ENCODE measurements around the gene IQCB1. TPM values are rescaled to one million over a fixed set of nuclear protein-coding genes. Genes with fewer than 3 reads are reported as not detected.

IQCB1 gene
- total and polyA plus RNA-seq, 2 experiments from 2014 or later, result 28.8 to 39.0 TPM

DNA sequence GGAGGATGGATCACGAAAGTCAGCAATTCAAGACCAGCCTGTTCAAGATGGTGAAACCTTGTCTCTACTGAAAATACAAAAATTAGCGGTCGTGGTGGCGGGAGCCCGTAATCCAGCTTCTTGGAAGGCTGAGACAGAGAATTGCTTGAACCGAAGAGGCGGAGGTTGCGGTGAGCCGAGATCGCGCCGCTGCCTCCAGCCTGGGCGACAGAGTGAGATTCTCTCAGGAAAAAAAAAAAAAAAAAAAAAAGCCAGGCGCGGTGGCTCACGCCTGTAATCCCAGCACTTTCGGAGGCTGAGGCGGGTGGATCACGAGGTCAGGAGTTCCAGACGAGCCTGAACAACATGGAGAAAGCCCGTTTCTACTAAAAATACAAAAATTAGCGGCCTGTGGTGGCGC lies 5.1 kb upstream of the IQCB1 start (continued):
- TF ChIP-seq ZNF331 (CRISPR knock-in tag; IDR thresholded peaks at IDR 0.05; ENCODE audit: low read depth), result no peak
- TF ChIP-seq POLR2AphosphoS5 (IDR thresholded peaks at IDR 0.05; ENCODE audit: low read depth), result no peak

DNA sequence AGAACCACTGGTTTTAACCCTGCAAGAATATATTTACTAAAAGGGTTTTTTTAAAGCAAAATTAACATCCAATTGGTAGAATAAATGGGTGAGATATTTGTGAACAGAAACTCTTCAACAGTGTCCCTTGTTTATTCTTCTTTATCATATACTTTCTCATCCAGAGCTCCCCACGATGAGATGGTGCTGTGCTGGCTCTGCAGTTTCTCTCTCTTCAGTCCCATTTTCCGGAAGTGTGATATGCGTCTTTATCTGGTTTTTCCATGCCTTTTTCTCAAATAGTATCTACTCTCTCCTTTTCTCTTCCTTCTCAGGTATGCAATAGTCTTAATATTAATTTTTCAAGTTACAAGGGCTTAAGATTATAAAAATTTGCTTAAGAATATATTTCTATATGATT lies 1.6 kb upstream of the IQCB1 start:
- Mint-ChIP-seq H3K9me3 (no peaks in the 10 kb centered on the region; the same call in 2 of the 3 replicates), H3K4me1 (peaks cover 12% of the 10 kb centered on the region; the same call in 2 of the 3 replicates), H3K27me3 (ENCODE audit: insufficient read depth, low read depth, poor library complexity) (no peaks in the 10 kb centered on the region), H3K27ac (no peak overlapping the region), H3K36me3 (ENCODE audit: low read depth) (peaks cover 20% of the 10 kb centered on the region; the same call in 2 of the 3 replicates), H3K4me3 (peak overlapping the region; percentile 94; the same call in 1 of the 3 replicates)
- Histone ChIP-seq H3K4me3 (no peak overlapping the region), H3K79me2 (replicated peaks; ENCODE audit: insufficient read depth) (peaks cover 24% of the 10 kb centered on the region; the same call in 1 of the 2 replicates), H4K20me1 (replicated peaks; ENCODE audit: insufficient read depth) (no peaks in the 10 kb centered on the region), H3K27ac (ENCODE audit: low read depth) (no peak overlapping the region), H2AFZ (no peak overlapping the region), H3K4me2 (no peak overlapping the region), H3K36me3 (ENCODE audit: insufficient read depth) (0 out of 2 replicates have a peak, but pooled peaks cover 4% of the 10 kb centered on the region), H3K27me3 (ENCODE audit: insufficient read depth) (peaks cover 11% of the 10 kb centered on the region), H3K4me1 (ENCODE audit: insufficient read depth) (peaks cover 11% of the 10 kb centered on the region; the same call in 1 of the 2 replicates), H3K9me2 (ENCODE audit: insufficient read depth) (no peaks in the 10 kb centered on the region), H3F3A (replicated peaks; ENCODE audit: low read depth) (no peaks in the 10 kb centered on the region)
- DNase-seq (ENCODE audit: low spot score), result no peak
- no peak for TF ChIP-seq ZNF114 (CRISPR knock-in tag; IDR thresholded peaks at IDR 0.05)
- no peak for TF ChIP-seq JUNB (IDR thresholded peaks at IDR 0.05; ENCODE audit: unreplicated experiment)
- TF ChIP-seq CREB1 (CRISPR knock-in tag; IDR thresholded peaks at IDR 0.05; ENCODE audit: low read depth), result no peak
- TF ChIP-seq EZH2phosphoT487 (IDR thresholded peaks at IDR 0.05; ENCODE audit: unreplicated experiment), result no peak
- no peak for TF ChIP-seq POLR2AphosphoS5 (IDR thresholded peaks at IDR 0.05; ENCODE audit: low read depth)
- no peak for ATAC-seq

DNA sequence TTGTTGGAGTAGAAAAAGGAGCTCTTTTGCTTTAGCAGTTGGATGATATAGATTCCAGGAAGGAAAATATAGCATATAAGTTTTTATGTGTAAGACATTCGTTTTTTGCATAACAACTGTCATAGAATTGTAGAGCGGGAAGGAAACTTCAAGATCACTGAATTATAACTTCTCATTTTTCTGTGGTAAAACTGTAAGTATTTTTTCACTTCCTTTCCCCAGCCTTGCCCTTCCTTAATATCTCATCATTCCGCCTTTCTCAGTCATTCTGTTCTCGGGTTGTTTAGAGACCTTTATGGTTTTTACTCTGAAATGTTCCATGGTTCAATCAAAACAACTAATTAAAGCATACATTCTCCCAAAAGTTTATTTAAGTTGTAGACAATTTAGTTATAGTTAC lies 1.2 kb upstream of the IQCB1 start:
- H3K4me1 Mint-ChIP-seq, result peaks cover 12% of the 10 kb centered on the region; the same call in 2 of the 3 replicates
- peak overlapping the region; percentile 90 for H3K4me3 ChIP-seq
- H3K27me3 ChIP-seq (ENCODE audit: insufficient read depth), result peaks cover 11% of the 10 kb centered on the region
- H3K4me2 ChIP-seq, result peak overlapping the region; percentile 85
- peaks cover 21% of the 10 kb centered on the region; the same call in 2 of the 3 replicates for H3K36me3 Mint-ChIP-seq (ENCODE audit: low read depth)
- H4K20me1 ChIP-seq (replicated peaks; ENCODE audit: insufficient read depth), result no peaks in the 10 kb centered on the region
- no peaks in the 10 kb centered on the region; the same call in 2 of the 3 replicates for H3K9me3 Mint-ChIP-seq
- H3K36me3 ChIP-seq (ENCODE audit: insufficient read depth), result 0 out of 2 replicates have a peak, but pooled peaks cover 4% of the 10 kb centered on the region
- no peaks in the 10 kb centered on the region for H3K27me3 Mint-ChIP-seq (ENCODE audit: insufficient read depth, low read depth, poor library complexity)
- no peak overlapping the region for H3K27ac ChIP-seq (ENCODE audit: low read depth)
- TF ChIP-seq CREB1 (CRISPR knock-in tag; IDR thresholded peaks at IDR 0.05; ENCODE audit: low read depth), result no peak
- TF ChIP-seq NANOG (IDR thresholded peaks at IDR 0.05; ENCODE audit: borderline replicate concordance), result no peak
- TF ChIP-seq, protein P1, sequence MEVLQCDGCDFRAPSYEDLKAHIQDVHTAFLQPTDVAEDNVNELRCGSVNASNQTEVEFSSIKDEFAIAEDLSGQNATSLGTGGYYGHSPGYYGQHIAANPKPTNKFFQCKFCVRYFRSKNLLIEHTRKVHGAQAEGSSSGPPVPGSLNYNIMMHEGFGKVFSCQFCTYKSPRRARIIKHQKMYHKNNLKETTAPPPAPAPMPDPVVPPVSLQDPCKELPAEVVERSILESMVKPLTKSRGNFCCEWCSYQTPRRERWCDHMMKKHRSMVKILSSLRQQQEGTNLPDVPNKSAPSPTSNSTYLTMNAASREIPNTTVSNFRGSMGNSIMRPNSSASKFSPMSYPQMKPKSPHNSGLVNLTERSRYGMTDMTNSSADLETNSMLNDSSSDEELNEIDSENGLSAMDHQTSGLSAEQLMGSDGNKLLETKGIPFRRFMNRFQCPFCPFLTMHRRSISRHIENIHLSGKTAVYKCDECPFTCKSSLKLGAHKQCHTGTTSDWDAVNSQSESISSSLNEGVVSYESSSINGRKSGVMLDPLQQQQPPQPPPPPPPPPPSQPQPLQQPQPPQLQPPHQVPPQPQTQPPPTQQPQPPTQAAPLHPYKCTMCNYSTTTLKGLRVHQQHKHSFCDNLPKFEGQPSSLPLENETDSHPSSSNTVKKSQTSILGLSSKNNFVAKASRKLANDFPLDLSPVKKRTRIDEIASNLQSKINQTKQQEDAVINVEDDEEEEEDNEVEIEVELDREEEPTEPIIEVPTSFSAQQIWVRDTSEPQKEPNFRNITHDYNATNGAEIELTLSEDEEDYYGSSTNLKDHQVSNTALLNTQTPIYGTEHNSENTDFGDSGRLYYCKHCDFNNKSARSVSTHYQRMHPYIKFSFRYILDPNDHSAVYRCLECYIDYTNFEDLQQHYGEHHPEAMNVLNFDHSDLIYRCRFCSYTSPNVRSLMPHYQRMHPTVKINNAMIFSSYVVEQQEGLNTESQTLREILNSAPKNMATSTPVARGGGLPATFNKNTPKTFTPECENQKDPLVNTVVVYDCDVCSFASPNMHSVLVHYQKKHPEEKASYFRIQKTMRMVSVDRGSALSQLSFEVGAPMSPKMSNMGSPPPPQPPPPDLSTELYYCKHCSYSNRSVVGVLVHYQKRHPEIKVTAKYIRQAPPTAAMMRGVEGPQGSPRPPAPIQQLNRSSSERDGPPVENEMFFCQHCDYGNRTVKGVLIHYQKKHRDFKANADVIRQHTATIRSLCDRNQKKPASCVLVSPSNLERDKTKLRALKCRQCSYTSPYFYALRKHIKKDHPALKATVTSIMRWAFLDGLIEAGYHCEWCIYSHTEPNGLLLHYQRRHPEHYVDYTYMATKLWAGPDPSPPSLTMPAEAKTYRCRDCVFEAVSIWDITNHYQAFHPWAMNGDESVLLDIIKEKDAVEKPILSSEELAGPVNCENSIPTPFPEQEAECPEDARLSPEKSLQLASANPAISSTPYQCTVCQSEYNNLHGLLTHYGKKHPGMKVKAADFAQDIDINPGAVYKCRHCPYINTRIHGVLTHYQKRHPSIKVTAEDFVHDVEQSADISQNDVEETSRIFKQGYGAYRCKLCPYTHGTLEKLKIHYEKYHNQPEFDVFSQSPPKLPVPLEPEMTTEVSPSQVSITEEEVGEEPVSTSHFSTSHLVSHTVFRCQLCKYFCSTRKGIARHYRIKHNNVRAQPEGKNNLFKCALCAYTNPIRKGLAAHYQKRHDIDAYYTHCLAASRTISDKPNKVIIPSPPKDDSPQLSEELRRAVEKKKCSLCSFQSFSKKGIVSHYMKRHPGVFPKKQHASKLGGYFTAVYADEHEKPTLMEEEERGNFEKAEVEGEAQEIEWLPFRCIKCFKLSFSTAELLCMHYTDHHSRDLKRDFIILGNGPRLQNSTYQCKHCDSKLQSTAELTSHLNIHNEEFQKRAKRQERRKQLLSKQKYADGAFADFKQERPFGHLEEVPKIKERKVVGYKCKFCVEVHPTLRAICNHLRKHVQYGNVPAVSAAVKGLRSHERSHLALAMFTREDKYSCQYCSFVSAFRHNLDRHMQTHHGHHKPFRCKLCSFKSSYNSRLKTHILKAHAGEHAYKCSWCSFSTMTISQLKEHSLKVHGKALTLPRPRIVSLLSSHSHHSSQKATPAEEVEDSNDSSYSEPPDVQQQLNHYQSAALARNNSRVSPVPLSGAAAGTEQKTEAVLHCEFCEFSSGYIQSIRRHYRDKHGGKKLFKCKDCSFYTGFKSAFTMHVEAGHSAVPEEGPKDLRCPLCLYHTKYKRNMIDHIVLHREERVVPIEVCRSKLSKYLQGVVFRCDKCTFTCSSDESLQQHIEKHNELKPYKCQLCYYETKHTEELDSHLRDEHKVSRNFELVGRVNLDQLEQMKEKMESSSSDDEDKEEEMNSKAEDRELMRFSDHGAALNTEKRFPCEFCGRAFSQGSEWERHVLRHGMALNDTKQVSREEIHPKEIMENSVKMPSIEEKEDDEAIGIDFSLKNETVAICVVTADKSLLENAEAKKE (CRISPR knock-in tag; IDR thresholded peaks at IDR 0.05), result no peak
- H3K27ac Mint-ChIP-seq, result no peak overlapping the region
- H3K9me2 ChIP-seq (ENCODE audit: insufficient read depth), result no peaks in the 10 kb centered on the region
- DNase-seq (ENCODE audit: low spot score) (no peak), ATAC-seq (no peak)
- H3F3A ChIP-seq (replicated peaks; ENCODE audit: low read depth), result no peaks in the 10 kb centered on the region
- no peak overlapping the region for H2AFZ ChIP-seq
- H3K79me2 ChIP-seq (replicated peaks; ENCODE audit: insufficient read depth), result peaks cover 24% of the 10 kb centered on the region; the same call in 1 of the 2 replicates
- H3K4me1 ChIP-seq (ENCODE audit: insufficient read depth), result peaks cover 11% of the 10 kb centered on the region; the same call in 1 of the 2 replicates
- peak overlapping the region; percentile 94 for H3K4me3 Mint-ChIP-seq
